Measurements from ENCODE around the gene HLF. TPM values are rescaled to one million over a fixed set of nuclear protein-coding genes. Genes with fewer than 3 reads are reported as not detected.

Gene HLF
- total RNA-seq, 1 experiment from 2014 or later = 0.02 TPM

DNA sequence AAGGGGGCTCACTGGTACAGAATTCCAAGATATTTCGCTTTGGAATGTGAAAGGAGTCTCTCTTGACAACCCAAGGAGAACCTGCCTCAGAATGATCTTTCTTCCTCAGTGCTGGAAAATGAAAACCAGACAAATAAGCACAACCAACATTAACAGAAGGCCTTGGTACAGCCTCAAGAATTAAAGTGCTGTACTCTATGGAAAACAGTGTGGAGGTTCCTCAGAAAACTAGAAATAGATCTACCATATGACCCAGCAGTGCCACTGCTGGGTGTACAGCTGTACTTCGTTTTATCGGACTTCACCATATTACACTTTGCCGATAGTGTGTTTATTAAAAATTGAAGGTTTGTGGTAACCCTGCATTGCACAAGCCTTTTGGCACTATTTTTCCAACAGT, 25.2 kb downstream of the HLF start:
- no peak for DNase-seq (ENCODE audit: low read depth)

DNA sequence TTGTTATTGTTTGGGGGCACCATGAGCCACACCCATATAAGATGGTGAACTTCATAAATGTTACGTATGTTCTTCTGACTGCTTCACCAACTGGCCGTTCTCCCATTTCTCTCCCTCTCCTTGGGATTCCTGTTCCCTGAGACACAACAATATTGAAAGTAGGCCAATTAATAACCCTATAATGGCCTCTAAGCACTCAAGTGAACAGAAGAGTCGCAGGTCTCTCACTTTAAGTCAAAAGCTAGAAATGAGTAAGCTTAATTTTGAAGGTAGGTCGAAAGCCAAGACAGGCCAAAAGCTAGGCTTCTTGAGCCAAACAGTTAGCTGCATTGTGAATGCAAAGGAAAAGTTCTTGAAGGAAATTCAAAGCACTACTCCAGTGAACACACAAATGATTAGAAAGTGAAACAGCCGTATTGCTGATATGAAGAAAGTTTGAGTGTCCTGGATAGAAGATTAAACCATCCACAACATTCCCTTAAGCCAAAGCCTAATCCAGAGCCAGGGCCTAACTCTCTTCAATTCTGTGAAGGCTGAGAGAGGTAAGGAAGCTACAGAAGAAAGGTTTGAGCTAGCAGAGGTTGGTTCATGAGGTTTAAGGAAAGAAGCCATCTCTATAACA, 25.8 kb downstream of the HLF start:
- DNase-seq (ENCODE audit: low read depth) = no peak

DNA sequence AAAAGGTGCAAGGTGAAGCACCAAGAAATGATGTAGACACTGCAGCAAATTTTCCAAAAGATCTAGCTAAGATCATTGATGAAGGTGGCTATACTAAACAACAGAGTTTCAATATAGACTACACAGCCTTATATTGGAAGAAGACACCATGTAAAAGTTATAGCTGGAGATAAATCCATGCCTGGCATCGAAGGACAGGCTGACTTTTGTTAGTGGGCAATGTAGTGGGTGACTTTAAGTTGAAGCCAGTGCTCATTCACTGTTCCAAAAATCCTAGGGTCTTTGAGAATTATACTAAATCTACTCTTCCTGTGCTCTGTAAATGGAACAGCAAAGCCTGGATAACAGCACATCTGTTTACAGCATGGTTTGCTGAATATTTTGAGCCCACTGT, 26.4 kb downstream of the HLF start:
- no peak for DNase-seq (ENCODE audit: low read depth)

DNA sequence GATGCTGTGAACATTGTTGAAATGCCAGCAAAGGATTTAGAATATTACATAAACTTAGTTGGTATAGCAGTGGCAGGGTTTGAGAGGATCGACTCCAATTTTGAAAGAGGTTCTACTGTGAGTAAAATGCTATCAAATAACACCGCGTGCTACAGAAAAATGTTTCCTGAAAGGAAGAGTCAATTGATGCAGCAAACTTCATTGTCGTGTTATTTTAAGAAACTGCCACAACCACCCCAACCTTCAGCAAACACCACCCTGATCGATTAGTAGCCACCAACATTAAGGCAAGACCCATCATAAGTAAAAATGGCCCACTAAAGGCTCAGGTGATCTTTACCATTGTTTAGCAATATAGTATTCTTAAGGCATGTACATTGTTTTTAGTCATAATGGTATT, 27.3 kb downstream of the HLF start:
- DNase-seq (ENCODE audit: low read depth) = no peak

DNA sequence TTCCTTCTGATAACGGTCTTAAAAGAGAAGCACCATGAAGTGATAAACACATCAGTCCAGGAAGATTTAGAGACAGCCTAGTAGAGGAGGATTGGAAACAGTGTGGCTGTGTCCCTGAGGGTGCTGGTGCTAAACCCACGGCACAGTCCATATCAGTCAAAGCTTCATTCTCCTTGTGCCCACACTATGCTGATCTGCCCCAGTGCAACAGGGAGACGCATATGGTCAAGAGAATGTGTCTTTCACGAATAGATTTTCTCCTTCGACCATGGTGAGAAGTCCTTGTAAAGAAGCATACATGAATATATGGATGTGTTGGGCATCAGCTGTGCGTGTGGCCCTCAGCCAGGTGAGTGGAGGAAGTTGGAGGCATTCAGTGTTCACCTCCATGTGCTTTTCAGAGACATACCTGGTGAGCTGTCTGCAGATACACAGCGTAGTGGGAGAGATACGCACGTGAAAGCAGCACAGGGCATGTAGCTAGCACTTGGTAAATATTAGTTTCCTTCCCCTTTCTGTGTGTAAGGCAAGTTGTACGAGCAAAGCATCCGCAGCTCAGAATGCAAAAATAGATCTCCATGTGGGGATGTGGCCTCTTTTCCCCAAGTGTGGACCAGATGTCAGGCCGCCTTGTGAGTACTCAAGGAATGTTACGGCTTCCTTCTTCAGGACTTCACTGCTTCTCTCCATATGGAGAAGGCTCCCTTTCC, 29.4 kb downstream of the HLF start:
- DNase-seq (ENCODE audit: low read depth) = no peak

DNA sequence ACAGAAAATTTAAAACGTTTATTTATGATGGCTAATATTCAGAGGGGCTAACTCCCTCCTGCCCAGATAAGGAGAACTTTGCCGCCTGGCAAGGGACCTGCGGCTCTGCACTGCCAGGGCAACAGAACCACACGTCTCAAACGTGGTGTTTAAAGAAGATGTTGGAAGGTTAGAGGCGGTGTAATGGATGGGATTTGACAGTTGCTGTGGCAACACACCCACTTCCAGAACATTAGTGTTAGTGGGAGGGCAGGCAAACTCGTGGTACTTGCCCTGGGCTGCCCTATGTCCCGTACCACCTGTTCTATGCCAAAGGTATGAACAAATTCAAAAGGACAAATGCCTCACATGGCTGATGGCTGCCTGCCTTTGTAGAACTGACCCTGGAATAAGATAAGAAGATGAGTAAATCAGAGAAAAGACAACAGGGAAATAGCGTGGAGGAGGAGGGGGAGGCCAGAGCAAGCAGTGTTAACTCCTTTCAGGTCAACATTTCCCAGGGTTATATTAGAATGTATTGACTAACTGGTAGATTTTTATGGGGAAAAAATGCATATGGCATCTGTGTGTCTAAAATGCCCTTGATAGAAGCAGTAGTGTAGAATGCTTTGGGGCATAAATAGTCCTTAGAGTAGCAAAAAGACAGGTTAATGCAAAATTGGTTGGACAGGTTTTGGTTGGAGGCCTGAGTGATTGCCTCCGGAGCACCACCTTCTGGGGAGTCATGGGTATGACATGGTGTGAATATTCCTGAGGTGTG, 30.8 kb downstream of the HLF start:
- peak; percentile 51 for DNase-seq (ENCODE audit: low read depth)

DNA sequence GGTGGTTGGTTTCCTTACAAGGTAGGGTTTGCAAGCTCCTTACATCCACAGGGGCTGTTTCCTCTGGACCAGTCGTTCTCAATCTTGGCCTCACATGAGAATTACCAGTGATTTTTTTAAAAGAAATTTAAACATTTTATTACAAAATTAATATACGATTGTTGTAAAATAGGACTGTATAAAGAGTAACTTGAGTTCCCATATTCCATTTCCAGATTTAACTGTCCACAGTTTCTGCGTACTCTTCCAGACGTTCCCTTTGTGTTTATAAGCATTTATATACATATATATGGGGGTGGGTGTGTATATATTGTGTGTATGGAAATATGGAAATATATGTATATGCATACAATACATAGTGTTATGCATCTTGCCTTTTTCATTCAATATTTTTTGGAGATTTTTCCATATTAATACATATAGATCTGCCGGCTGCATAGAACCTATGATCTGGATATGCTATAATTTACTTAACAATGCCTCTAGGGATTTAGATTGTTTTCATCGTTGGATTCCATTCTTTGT, 31.5 kb downstream of the HLF start:
- DNase-seq (ENCODE audit: low read depth) = no peak

DNA sequence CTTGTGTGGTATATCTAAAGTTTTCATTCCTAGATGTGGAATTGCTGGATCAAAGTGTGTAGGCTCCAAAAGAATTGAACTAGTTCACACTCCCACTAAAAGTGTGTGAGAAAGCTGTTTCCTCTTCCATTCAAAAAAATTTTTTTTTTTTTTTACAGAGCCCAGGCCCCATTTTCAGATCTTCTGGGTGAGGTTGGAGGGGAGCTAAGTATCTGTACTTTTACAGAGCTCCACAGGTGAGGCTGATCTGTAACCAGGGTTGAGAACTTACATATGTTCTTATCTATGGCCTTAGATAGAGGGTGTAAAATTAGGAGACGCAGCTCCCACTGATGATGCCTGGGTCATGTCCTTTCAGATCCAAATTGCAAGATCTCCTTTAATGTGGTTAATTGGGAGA, 31.9 kb downstream of the HLF start:
- no peak for DNase-seq (ENCODE audit: low read depth)

DNA sequence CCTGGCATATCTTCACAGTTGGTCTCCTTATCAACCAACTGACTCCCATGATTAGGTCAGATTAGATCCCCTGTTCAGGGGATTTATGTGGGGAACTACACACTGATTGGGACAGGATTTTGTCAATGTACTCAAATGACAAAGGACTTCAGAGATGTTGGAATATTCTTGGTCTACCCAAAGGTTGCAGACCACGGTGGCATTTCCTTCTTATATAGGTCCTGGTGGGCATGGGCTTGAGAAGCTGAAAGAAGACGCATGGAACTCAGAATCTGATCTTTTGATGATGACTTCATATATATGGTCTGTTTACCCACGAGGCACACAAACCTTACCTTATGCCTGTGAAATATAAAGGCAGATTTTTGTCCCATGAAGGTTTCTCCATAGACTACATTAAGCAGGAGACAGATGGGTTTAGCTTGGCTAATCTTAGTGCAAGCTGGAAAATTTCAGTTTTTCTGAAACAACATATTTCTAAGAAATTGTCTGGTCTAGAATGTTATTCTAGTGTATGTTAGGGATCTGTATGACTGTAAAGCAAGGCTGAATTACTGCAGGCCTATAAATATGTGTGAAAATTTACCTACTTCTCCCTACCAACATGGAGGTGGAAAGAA, 33.5 kb downstream of the HLF start:
- DNase-seq (ENCODE audit: low read depth) = no peak

DNA sequence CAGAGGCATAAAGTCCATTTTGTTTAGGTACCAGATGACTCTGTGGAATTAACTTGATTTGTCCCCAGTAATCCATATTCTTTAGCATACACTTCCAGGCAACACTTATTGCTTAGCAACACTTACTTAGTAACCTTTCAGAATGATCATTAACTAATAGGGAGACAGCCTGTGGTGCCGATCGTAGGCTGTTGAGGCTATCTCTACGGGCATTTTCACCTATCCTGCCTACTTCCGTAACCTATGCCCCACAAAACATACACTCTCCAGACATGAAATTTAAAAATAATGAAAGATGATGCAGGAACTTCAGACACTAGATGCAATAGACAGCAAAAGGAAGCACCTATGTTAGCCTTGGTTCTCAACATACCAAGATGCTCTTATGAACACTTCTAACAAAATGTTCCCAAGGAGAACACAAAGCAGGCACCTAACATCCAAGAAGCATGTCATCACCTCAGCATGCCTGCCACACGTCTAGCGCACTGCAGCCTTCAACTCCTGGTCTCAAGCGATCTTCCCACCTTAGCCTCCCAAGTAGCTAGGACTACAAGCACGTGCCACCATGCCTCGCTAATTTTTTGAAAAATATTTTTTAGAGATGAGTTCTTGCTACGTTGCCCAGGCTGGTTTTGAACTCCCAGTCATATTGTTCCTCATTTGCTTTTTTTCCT, 34.5 kb downstream of the HLF start:
- no peak for DNase-seq (ENCODE audit: low read depth)

DNA sequence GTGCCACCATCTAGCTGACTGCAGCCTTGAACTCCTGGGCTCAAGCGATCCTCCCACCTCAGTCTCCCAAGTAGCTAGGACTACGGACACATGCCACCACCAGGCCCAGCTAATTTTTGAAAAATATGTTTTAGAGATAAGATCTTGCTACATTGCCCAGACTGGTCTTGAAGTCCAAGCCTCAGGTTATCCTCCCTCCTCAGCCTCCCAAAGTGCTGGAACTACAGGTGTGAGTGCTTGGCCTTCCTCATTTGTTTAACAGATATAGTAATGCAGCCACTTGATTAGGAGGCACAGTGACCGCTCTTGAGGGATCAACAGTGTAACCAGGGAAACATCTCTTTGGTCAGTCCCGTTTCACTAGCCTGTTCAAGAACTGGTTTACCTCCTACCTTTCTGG, 35.1 kb downstream of the HLF start:
- DNase-seq (ENCODE audit: low read depth) = no peak

DNA sequence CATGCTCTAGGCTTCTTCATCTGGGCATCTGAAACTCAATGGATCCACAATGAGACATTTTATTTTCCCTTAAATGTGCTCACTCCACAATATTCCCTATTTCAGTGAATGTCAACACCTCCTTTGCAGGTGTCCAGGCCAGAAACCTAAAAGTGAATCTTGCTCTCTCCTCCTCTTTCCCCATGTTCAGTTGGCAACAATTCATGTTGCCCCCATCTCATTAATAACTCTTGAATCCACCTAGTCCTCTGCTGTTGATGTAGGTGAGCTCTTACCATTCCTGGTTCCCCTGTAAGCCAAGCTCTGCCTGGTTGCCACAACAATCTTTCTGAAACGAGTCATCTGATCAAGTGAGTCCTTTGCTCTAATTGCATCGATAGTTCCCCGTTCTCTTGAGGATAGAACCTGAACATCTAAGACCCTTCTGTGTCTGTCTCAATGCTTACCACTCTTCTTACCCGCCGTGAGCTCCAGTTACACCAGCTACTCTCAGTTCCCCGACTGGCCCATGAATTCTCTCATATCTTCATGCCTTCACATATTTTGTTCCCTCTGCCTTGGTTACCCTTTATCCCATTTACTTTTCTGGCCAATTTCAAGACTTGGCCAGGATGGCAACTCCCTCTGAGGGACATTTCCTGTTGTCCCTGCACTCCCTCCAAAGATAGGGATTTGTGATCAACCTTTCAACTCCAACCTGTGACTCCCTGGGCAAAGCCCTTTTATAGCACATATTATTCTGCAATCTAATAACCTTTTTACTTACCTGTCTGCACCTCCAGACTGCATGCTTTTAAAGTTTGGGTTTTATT, 35.9 kb downstream of the HLF start:
- no peak for DNase-seq (ENCODE audit: low read depth)

DNA sequence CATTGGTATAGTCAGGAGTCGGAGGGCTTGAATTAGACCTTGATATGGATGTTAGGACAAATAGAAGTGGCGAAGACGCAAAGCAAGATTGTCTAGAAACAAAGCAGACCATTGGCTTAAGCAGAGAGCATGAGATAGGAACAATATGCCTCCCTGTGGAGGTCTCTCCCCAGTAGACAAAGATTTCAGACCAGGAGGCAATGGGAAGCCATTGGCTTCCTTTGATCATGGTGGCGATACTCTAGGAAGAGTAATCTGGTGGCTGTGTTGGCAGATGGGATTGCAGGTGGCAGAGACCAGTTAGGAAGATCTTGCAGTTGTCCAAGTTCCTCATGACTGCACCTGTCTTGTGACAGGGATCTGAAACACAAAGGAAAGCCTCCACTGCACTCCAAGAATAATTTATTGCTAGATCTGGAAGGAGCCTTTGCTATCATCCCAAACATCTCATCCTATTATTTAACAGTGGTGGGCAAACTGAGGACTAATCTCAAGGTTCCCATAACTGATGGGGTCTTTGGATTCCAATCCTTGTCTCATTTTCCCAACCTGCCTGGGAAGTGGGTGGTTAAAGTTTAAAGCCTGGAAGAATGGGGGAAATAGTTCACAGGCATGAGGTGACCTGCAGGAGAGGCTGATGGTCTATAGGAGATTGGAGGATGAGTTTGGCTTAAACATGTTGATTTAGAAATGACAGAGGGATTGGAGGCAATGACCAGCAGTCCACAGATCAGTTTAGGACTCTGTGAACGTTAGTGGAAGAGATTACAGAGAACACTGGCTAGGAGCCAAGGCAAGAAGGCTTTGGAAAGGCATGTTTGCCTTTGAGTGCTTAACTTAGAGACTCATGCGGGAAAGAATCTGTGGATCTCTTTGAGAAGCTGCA, 37.0 kb downstream of the HLF start:
- DNase-seq (ENCODE audit: low read depth) = no peak

DNA sequence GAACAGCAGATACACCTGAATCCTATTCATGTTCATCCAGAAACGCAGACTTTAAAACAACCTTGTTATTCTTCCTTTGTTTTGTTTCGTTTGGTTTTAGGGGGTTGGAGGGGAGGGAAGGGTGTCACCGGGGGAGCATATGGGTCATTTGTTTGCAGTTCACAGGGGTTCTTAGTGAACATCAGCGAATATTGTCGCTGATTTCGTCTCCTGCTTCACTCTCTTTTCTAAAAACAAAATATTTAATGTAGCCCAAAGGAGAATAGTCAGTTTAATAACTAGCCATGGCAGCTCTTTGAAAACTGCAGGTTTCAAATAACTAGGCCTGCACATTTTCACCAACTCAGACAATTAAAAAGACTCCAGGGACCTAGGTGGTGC, 37.6 kb downstream of the HLF start:
- no peak for DNase-seq (ENCODE audit: low read depth)

DNA sequence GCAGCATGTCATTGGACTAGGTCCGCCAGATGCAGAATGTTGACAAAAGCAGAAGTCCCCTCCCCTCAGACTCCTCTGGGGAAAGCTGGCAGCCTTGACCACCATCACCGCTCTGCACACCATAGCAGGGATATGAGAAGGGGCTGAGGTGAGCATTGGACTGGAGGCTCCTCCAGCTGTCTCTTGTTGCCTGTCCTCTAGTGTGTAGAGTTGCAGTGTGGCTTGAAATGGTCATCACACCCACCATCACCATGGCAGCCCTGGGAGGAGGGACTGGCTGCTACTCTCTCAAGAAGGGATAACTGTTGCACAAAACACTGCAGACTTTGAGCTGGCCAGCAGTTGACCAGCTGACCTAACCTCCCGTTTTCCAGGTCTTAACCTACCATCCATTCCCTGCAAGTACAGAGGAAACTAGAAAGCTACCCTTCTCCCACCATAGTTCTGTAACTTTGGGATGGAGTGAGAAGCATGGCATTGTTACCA, 38.3 kb downstream of the HLF start:
- DNase-seq (ENCODE audit: low read depth) = no peak

DNA sequence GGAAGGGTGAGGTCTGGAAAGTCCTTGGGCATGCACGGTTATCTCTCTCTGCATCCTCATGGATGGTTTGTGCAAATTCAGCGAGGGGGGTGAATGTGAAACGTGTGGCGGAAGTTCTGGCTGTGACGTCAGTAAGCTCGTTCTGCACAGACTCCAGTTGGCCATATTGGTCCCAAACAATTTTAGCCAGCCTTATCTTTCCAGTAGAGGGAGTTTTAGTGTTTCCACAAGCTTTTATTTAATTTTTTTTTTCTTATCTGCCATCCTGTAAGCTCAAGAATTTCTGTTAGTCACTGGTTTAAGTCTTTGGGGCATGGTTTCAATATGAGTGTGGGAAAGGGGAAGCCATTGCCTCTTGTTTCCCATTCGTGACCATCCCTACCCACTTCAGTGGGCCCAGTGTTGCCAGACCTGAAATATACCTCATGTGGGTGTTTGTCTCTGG, 39.0 kb downstream of the HLF start:
- DNase-seq (ENCODE audit: low read depth) = peak; percentile 21

DNA sequence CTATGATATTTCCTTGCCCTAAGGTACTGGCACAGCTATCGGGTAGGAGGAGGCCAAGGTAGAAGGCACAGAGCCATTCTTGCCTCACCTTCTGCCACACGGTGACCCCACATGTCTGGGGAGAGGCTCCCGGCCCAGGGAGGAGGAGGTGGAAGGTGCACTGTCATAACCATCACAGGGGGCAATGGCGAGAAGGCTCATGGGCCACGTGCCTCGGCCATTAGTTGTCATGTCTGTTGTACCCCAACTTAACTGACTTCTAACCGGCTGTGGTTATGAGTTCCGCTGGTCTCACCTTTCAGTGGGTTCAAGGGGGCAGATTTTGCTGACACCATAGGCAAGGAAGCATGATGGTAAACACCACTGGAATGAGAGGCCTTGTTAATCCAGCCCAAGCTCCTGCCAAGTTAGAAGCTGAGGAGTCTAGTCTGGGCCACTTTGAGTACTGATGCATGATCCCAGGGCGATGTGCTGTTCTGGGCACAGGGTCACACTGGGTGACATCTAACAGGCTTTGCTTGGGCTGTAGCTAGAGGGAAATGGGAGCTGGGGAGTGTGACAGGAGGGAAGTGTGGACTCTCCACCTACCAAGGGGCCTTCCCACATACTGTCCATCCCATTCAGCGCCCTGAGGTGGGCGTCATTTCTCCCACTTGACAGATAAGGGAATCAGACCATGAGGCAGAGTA, 39.6 kb downstream of the HLF start:
- DNase-seq (ENCODE audit: low read depth) = no peak

DNA sequence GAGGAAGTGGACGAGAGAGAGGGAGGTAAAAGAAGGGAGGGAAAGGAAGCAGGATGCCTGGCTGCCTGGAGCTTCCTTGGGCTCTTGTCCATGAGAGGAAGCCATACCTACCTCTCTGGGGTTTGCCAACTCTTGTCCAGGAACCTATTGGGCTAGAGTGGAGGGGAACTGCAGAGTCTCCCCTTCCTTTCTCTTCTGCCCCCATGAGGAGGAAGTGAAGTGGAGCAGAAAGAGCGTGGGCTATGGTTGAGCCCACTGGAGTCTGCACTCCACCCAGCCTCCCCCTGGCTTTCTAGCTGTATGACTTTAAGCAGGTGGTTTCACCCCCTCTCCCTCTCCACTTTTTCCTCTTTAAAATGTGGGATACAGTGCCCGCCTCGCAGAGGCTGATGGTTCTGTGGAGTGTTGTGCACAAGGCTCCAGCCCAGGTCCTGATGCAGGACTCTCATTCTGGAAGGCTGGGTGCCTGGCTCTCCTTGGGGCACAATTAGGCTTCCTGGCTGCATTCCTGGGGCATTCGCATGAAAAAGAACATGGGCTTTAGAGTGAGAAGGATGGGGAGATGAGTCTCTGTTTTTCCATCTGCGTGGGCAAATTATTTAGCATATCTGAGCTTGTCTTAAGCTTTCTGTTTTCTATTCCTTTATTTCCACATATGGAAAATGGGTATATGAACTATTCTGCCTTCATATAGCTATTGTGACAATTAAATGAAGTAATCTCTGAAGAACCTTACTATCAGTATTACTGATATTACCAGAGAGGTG, 40.7 kb downstream of the HLF start:
- no peak for DNase-seq (ENCODE audit: low read depth)

Measured in HT1080 (cell line).